Heart right ventricle (tissue), 16 donors: Measurements from ENCODE around the gene FUT8. TPM values are rescaled to one million over a fixed set of nuclear protein-coding genes. Genes with fewer than 3 reads are reported as not detected.

Experiments
- ATAC-seq, 8 donors: fragments of 200-7000 bp; cut with Tn5 transposase; one replicate each; pipeline ENCODE4 v1.9.1; 2020; ENCODE audit warnings: mild to moderate bottlenecking in 8 of 8, moderate library complexity in 8 of 8, moderate number of reproducible peaks in 1 of 8
- DNase-seq, 2 donors: peaks; one replicate each; pipeline ENCODE4 v3.0.0-alpha.2; 2020
- H3K27ac ChIP-seq, 10 donors: fragments of 200-600 bp; sonication (generic) in 2 of 10; one replicate each; pipeline versions ENCODE4 v1.5.0 to v1.8.0; 2020 to 2022; ENCODE audit warnings: mild to moderate bottlenecking in 3 of 10
- H3K27me3 ChIP-seq, 7 donors: fragments of 200-600 bp; one replicate each; pipeline ENCODE4 v1.8.0; 2021 to 2022; ENCODE audit warnings: mild to moderate bottlenecking in 2 of 7
- H3K36me3 ChIP-seq, 9 donors: fragments of 200-600 bp; sonication (generic) in 1 of 9; one replicate each; pipeline versions ENCODE4 v1.5.0 to v1.8.0; 2020 to 2022; ENCODE audit warnings: mild to moderate bottlenecking in 2 of 9
- H3K4me1 ChIP-seq, 9 donors: fragments of 200-600 bp; sonication (generic) in 1 of 9; one replicate each; pipeline versions ENCODE4 v1.5.0 to v1.8.0; 2020 to 2022; ENCODE audit warnings: mild to moderate bottlenecking in 4 of 9
- H3K4me3 ChIP-seq, 10 donors: fragments of 200-600 bp; sonication (generic) in 2 of 10; one replicate each; pipeline versions ENCODE4 v1.5.0 to v1.8.0; 2020 to 2022; ENCODE audit warnings: mild to moderate bottlenecking in 7 of 10, moderate library complexity in 2 of 10
- H3K9me3 ChIP-seq, 11 donors: fragments of 200-600 bp in 10 of 11; sonication (generic) in 2 of 11; one replicate each; pipeline versions ENCODE4 v1.5.0 to v1.8.0; 2013 to 2022; ENCODE audit warnings: mild to moderate bottlenecking in 2 of 11, control low read depth in 1 of 11, moderate library complexity in 1 of 11
- WGBS, 2 donors: extraction: QIAGEN DNeasy Blood & Tissue Kit; methylation state at CpG; one replicate each; pipeline ENCODE4 v1.1.7; 2013; ENCODE audit warnings: inconsistent platforms in 1 of 2; 5-methylcytosine and 5-hydroxymethylcytosine counted together
- intact Hi-C, 10 donors: fragments of 100-400 bp; cut with DNase I; formaldehyde crosslinking; loops; one replicate each; pipeline versions ENCODE4 v1.11.1 to v1.14.2; 2022
- polyA plus RNA-seq, 2 donors: library from polyadenylated mRNA; stranded (reverse); fragments of 200-250 nt; gene quantifications; one replicate each; pipeline ENCODE4 v1.2.3, GENCODE V29; 2013
- total RNA-seq, 10 donors: library from RNA; stranded (reverse); fragmentation: NEBNext Ultra II Directional in 3 of 10; extraction: Animal tissue kit (Norgen Biotek cat#: 25700) in 3 of 10; gene quantifications; one replicate each; pipeline versions ENCODE4 v1.2.1 to v1.2.4, GENCODE V29; 2021 to 2023
- TF ChIP-seq, protein P1 (sequence below), 9 donors: fragments of 200-600 bp; sonication (generic) in 2 of 9; IDR thresholded peaks; one replicate each; pipeline versions ENCODE4 v1.5.0 to v1.8.0; 2021 to 2022; ENCODE audit warnings: antibody characterized with exemption in 9 of 9, mild to moderate bottlenecking in 5 of 9, moderate library complexity in 1 of 9
- donor health status: Arrhythmogenic right ventricular cardiomyopathy.
- donor health status: ischemic (EF 13 %, LVEDD 7.1; RV severe dilation, severe dysfunction).
- donor health status: healthy with polysubstance abuse.
- donor health status: DM: no; HTN: yes; CAD: no.
- donor health status: DM: no; HTN: no; CAD: no.
- donor health status: ischemic (EF 25% LVEDD 6.9; RV normal size, moderate dysfunction).
- donor health status: ischemic (EF 25% LVEDD 5.7; RV mildly dilated, moderate dysfunction).
- donor health status: healthy.
- donor health status: DM: yes; HTN: yes; CAD: no.
- donor health status: Ischemic cardiomyopathy.
- donor health status: ischemic (EF 35%, LVEDD 5.7; RV mildly dilated, moderate dysfunction).
- donor health status: nonischemic (EF 11% LVEDD 7.7; RV severe dilation, severe dysfunction).
- donor health status: DM: yes; HTN: yes; CAD: no.
- donor health status: PGD.
- donor health status: ischemic (EF 29% LVEDD 5.4; RV normal size, mild dysfunction).
- donor health status: nonischemic (EF 23%, LVEDD 6.1; RV moderate dilation, normal function).

The FUT8 gene
- total and polyA plus RNA-seq, 12 donors: 2.9 to 16.1 (median 9.9) TPM

DNA sequence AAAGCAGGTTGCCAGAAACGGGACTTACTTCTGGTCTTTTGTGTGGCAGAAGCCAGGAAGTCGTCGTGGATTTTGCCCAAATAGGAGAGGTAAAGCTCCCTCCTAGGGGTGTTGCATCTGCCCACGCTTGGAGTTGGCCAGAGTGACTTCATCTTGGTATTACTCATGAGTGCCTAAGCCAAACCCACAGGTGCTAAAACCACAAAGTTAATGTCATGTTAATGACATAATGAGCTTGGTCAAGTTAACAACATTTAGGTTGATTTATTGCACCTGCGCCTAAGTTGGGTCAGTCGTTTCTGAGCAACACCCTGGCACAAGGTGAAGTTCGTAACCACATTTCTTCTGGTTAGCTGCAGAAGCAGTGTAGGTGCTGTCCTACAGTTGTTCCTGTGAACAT, 225.2 kb downstream of the FUT8 start:
- intact Hi-C loops: no loop called here
- DNase-seq (no peak), ATAC-seq (peak in 1 of 8 donors; percentile 11)
- TF ChIP-seq, protein P1, sequence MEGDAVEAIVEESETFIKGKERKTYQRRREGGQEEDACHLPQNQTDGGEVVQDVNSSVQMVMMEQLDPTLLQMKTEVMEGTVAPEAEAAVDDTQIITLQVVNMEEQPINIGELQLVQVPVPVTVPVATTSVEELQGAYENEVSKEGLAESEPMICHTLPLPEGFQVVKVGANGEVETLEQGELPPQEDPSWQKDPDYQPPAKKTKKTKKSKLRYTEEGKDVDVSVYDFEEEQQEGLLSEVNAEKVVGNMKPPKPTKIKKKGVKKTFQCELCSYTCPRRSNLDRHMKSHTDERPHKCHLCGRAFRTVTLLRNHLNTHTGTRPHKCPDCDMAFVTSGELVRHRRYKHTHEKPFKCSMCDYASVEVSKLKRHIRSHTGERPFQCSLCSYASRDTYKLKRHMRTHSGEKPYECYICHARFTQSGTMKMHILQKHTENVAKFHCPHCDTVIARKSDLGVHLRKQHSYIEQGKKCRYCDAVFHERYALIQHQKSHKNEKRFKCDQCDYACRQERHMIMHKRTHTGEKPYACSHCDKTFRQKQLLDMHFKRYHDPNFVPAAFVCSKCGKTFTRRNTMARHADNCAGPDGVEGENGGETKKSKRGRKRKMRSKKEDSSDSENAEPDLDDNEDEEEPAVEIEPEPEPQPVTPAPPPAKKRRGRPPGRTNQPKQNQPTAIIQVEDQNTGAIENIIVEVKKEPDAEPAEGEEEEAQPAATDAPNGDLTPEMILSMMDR (IDR thresholded peaks at IDR 0.05): no peak
- Histone ChIP-seq H3K9me3 (peaks cover 0 to 18% (median 8%) of the 10 kb centered on the region in 11 donors), H3K4me3 (no peak overlapping the region), H3K36me3 (peaks cover 0 to 6% (median 0%) of the 10 kb centered on the region in 9 donors), H3K27me3 (no peaks in the 10 kb centered on the region), H3K27ac (no peak overlapping the region), H3K4me1 (no peaks in the 10 kb centered on the region)
- WGBS, 2 donors: 91 to 94% methylated on average over 7 of the region's 7 CpGs

DNA sequence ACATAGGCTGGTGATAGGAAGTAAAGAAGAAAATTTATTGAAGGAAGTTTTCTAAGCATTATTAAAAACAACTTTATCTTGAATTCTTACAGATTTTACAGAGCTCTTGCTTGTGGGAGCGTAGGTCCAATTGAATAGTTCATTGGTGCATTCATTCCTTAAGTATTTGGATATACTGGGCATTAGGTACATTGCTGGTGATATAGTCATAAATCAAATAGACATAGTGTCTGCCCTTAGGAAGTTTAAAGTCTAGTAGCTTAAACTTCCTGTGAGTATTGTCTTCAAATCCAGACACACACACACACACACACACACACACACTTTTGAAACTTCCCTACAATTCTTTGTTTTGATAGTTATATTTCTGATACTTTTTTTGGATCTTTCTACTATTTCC, 226.7 kb downstream of the FUT8 start:
- ATAC-seq: no peak
- H3K36me3 ChIP-seq: peaks cover 0 to 6% (median 0%) of the 10 kb centered on the region in 9 donors
- no peak overlapping the region for H3K27ac ChIP-seq
- intact Hi-C loops: no loop called here
- no peaks in the 10 kb centered on the region for H3K27me3 ChIP-seq
- 100% methylated on average over 1 of the region's 1 CpG for WGBS, 2 donors
- no peak for DNase-seq
- H3K9me3 ChIP-seq: peaks cover 0 to 16% (median 8%) of the 10 kb centered on the region in 11 donors
- TF ChIP-seq, protein P1 (IDR thresholded peaks at IDR 0.05): no peak
- H3K4me3 ChIP-seq: no peak overlapping the region
- H3K4me1 ChIP-seq: no peaks in the 10 kb centered on the region

DNA sequence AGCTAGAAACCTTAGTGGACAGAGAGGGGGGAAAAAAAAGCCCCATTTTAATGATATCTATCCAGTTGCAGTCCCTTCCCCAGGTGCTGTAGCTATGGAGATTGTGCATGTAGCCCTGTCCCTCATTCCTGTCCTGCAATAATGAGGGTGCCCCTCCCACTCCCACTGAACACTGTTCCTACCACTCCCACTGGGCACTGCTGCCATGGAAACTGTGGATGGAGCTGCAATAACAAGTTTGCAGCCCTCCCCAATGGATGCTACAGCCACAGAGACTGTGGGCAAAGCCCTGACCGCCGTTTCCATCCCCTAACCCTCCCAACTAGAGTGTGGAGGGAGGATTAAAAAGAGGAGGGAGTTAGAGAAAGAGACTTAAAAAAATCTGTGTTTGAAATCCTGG, 238.3 kb downstream of the FUT8 start:
- DNase-seq (no peak), ATAC-seq (no peak)
- Histone ChIP-seq H3K4me1 (no peaks in the 10 kb centered on the region), H3K27me3 (no peaks in the 10 kb centered on the region), H3K27ac (no peak overlapping the region), H3K36me3 (no peaks in the 10 kb centered on the region), H3K9me3 (peaks cover 0 to 8% (median 0%) of the 10 kb centered on the region in 11 donors), H3K4me3 (no peak overlapping the region)
- 89 to 90% methylated on average over 2 of the region's 2 CpGs for WGBS, 2 donors
- intact Hi-C loops: no loop called here
- TF ChIP-seq, protein P1 (IDR thresholded peaks at IDR 0.05): no peak

DNA sequence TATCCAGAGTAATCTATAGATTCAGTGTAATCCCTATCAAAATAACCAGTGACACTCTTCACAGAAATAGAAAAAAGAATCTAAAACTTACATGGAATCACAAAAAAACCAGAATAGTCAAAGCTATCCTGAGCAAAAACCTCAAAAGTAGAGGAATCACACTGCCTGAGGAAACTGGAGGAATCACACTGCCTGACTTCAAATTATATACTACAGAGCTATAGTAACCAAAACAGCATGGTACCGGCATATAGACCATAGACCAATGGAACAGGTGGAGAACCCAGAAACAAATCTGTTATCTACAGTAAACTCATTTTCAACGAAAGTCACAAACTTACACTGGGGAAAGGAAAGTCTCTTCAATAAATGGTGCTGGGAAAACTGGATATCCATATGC, 244.0 kb downstream of the FUT8 start:
- WGBS, 2 donors: 96 to 100% methylated on average over 2 of the region's 2 CpGs
- Histone ChIP-seq H3K36me3 (no peaks in the 10 kb centered on the region), H3K27ac (no peak overlapping the region), H3K4me1 (peaks cover 0 to 6% (median 0%) of the 10 kb centered on the region in 9 donors), H3K4me3 (no peak overlapping the region), H3K9me3 (peaks cover 0 to 19% (median 4%) of the 10 kb centered on the region in 11 donors), H3K27me3 (no peaks in the 10 kb centered on the region)
- ATAC-seq: no peak
- TF ChIP-seq, protein P1 (IDR thresholded peaks at IDR 0.05): no peak
- intact Hi-C loops: no loop called here
- DNase-seq: no peak
